HCT116 (cell line): ENCODE data around the gene ARMC3.
A peak's percentile ranks its signal among the peaks of the same experiment; 100 is the strongest.

Experiments used
- CBX3 ChIP-seq: IDR thresholded peaks from 2 replicates; pipeline ENCODE4 v1.6.1; 2012; ENCODE audit warnings: low read depth
- CTCF ChIP-seq, 3 experiments: fragments of 200-600 bp in 1 of 3; sonication (generic) in 1 of 3; IDR thresholded peaks in 2 of 3; conservative IDR thresholded peaks in 1 of 3; 2 replicates each; pipeline ENCODE4 v1.5.1; 2012 to 2017; ENCODE audit warnings: low read depth in 2 of 3, low read length in 2 of 3, antibody characterized with exemption in 1 of 3, borderline replicate concordance in 1 of 3, control low read depth in 1 of 3, mild to moderate bottlenecking in 1 of 3, mixed read lengths in 1 of 3, mixed run types in 1 of 3, moderate library complexity in 1 of 3; ENCODE audit not compliant: insufficient read depth in 1 of 3
- EZH2 ChIP-seq: fragments of 200-600 bp; sonication (generic); IDR thresholded peaks from 2 replicates; pipeline ENCODE4 v1.6.1; 2017; ENCODE audit warnings: antibody characterized with exemption, mixed run types
- EZH2phosphoT487 ChIP-seq: fragments of 200-600 bp; IDR thresholded peaks from 2 replicates; pipeline ENCODE4 v1.6.1; 2018; ENCODE audit warnings: antibody characterized with exemption, borderline replicate concordance
- JUND ChIP-seq: IDR thresholded peaks from 2 replicates; pipeline ENCODE4 v1.6.1; 2012
- POLR2A ChIP-seq: IDR thresholded peaks from 2 replicates; pipeline ENCODE4 v1.7.0; 2011; ENCODE audit warnings: borderline replicate concordance; ENCODE audit not compliant: insufficient read depth, insufficient read length; ENCODE audit errors: extremely low read depth
- POLR2AphosphoS5 ChIP-seq: IDR thresholded peaks from 2 replicates; pipeline ENCODE4 v1.6.1; 2011; ENCODE audit warnings: mild to moderate bottlenecking, low read depth, low read length, moderate library complexity
- RAD21 ChIP-seq: IDR thresholded peaks from 2 replicates; pipeline ENCODE4 v1.6.1; 2012; ENCODE audit warnings: low read depth, mild to moderate bottlenecking
- REST ChIP-seq: IDR thresholded peaks from 2 replicates; pipeline ENCODE4 v1.6.1; 2012; ENCODE audit warnings: low read depth

GRCh38 chr10:22988581-22989360, 60.9 kb downstream of the ARMC3 start:
- TF ChIP-seq JUND (no peak), POLR2AphosphoS5 (no peak), CTCF (IDR thresholded peaks at IDR 0.05 in 2 of 3, conservative IDR thresholded peaks at IDR 0.05 in 1 of 3; ENCODE audit: borderline replicate concordance in 1 of 3, insufficient read depth in 1 of 3, low read depth in 2 of 3, low read length in 2 of 3) (peak; percentile 78 to 93 (median 82)), EZH2phosphoT487 (no peak), RAD21 (peak; percentile 96), POLR2A (no peak), EZH2 (no peak), REST (no peak), CBX3 (0 out of 2 replicates have a peak, but pooled peaks have one; percentile 41)
